Measurements from ENCODE around the gene SMAD2. TPM values are rescaled to one million over a fixed set of nuclear protein-coding genes. Genes with fewer than 3 reads are reported as not detected.

SMAD2 gene
- total RNA-seq, 2 experiments from 2014 or later = 80.4 to 83.0 TPM

DNA sequence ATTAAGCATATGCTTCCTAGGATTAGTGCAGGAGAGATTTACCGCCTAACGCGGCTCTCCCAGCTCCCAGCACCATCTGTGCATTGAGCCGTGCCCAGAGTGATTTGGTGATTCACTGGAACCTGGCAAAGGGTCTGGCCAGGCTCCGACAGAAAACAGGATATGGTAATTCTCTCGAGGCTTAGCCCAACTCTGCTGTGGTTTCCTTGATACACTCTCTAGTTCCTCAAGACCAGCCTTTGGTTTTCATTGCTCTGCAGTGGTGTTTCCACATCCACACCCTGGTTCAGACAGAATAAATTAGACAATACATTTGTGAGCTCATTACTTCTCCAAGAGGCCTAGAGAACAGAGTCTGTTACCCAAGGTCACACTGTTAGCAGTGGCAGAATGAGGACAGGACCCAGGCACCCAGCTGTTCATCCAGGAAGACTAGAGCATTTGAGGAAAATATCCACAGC is 23.0 kb upstream of the SMAD2 start:
- peaks cover 18% of the 10 kb centered on the region for H3K4me1 Mint-ChIP-seq (ENCODE audit: low read depth)
- intact Hi-C loops (cut with DNase I, micrococcal nuclease) = no loop called here
- H3K27me3 Mint-ChIP-seq = no peaks in the 10 kb centered on the region
- Histone ChIP-seq H3K9me3 (ENCODE audit: control insufficient read depth in 1 of 2, insufficient read depth in 1 of 2, low read length in 2 of 2) (no peaks in the 10 kb centered on the region), H3K4me3 (ENCODE audit: low read length) (no peak overlapping the region), H3K36me3 (ENCODE audit: insufficient read depth, low read length) (no peaks in the 10 kb centered on the region), H3K4me1 (ENCODE audit: insufficient read depth, low read length) (peaks cover 13% of the 10 kb centered on the region), H3K27me3 (ENCODE audit: control insufficient read depth in 1 of 2, insufficient read depth in 2 of 2, low read length in 2 of 2) (no peaks in the 10 kb centered on the region), H3K27ac (ENCODE audit: low read depth in 1 of 2, low read length in 2 of 2) (no peak overlapping the region)
- no peak overlapping the region for H3K4me3 Mint-ChIP-seq
- no peaks in the 10 kb centered on the region for H3K9me3 Mint-ChIP-seq
- peak overlapping the region; percentile 34 for H3K27ac Mint-ChIP-seq
- H3K36me3 Mint-ChIP-seq (ENCODE audit: low read depth) = no peaks in the 10 kb centered on the region
- POLR2A ChIA-PET = interaction anchor here (0.6 to 1.0 kb wide), 4 partner anchors 20 to 56 kb away, joined by 3 to 4 read pairs (median 3); no protein-coding TSS in a partner anchor
- CTCF ChIA-PET = no interaction called here
- DNase-seq (peak in 5 of 14 experiments; percentile 5 to 57 (median 52)), ATAC-seq (ENCODE audit: poor library complexity) (peak; percentile 59)
- no peak for TF ChIP-seq CTCF (IDR thresholded peaks at IDR 0.05)

DNA sequence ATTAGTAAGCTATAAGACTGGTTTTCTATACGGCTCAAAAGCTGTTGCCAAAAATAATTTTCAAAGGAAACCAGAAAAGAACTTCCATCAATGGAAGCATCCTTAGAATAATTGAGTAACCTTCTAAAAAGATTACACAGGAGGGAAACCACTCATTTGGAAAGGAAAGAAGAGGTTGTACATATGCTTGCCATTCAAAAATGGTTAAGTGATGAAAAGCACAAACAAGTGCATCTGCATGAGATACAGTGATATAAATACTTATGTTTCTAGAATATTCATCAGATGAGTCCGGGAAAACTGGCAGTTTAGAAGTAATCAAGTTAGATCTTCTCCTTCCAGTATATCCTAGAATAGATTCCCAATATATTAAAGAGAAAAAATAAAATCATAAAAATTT is 20.1 kb upstream of the SMAD2 start:
- no peak for TF ChIP-seq CTCF (IDR thresholded peaks at IDR 0.05)
- peaks cover 13% of the 10 kb centered on the region for H3K4me1 ChIP-seq (ENCODE audit: insufficient read depth, low read length)
- no peaks in the 10 kb centered on the region for H3K27me3 ChIP-seq (ENCODE audit: control insufficient read depth in 1 of 2, insufficient read depth in 2 of 2, low read length in 2 of 2)
- peaks cover 0 to 3% of the 10 kb centered on the region in 2 experiments for H3K9me3 ChIP-seq (ENCODE audit: control insufficient read depth in 1 of 2, insufficient read depth in 1 of 2, low read length in 2 of 2)
- Mint-ChIP-seq H3K4me3 (no peak overlapping the region), H3K36me3 (ENCODE audit: low read depth) (no peaks in the 10 kb centered on the region), H3K9me3 (no peaks in the 10 kb centered on the region), H3K27me3 (no peaks in the 10 kb centered on the region), H3K27ac (no peak overlapping the region), H3K4me1 (ENCODE audit: low read depth) (peaks cover 18% of the 10 kb centered on the region)
- H3K4me3 ChIP-seq (ENCODE audit: low read length) = no peak overlapping the region
- ChIA-PET CTCF (interaction anchor here (0.7 kb wide), 1 partner anchor 36 kb away, joined by 3 read pairs; no protein-coding TSS in a partner anchor), POLR2A (interaction anchor here (1.0 kb wide), 1 partner anchor 20 kb away, joined by 4 read pairs; the partner anchor contains the start of gene SMAD2)
- no peaks in the 10 kb centered on the region for H3K36me3 ChIP-seq (ENCODE audit: insufficient read depth, low read length)
- H3K27ac ChIP-seq (ENCODE audit: low read depth in 1 of 2, low read length in 2 of 2) = no peak overlapping the region
- intact Hi-C loops (cut with DNase I, micrococcal nuclease) = no loop called here
- DNase-seq = no peak
- ATAC-seq (ENCODE audit: poor library complexity) = no peak

- Histone ChIP-seq H3K27me3 (ENCODE audit: control insufficient read depth in 1 of 2, insufficient read depth in 2 of 2, low read length in 2 of 2) (peaks cover 0 to 4% of the 10 kb centered on the region in 2 experiments), H3K36me3 (ENCODE audit: insufficient read depth, low read length) (no peaks in the 10 kb centered on the region), H3K27ac (ENCODE audit: low read depth in 1 of 2, low read length in 2 of 2) (no peak overlapping the region), H3K4me1 (ENCODE audit: insufficient read depth, low read length) (peaks cover 10% of the 10 kb centered on the region), H3K4me3 (ENCODE audit: low read length) (no peak overlapping the region), H3K9me3 (ENCODE audit: control insufficient read depth in 1 of 2, insufficient read depth in 1 of 2, low read length in 2 of 2) (peaks cover 0 to 3% of the 10 kb centered on the region in 2 experiments)
- no peaks in the 10 kb centered on the region for H3K36me3 Mint-ChIP-seq (ENCODE audit: low read depth)
- CTCF ChIA-PET = no interaction called here
- intact Hi-C loops (cut with DNase I, micrococcal nuclease) = no loop called here
- POLR2A ChIA-PET = no interaction called here
- H3K27ac Mint-ChIP-seq = no peak overlapping the region
- H3K4me1 Mint-ChIP-seq (ENCODE audit: low read depth) = peaks cover 14% of the 10 kb centered on the region
- no peak overlapping the region for H3K4me3 Mint-ChIP-seq
- H3K9me3 Mint-ChIP-seq = no peaks in the 10 kb centered on the region
- DNase-seq = no peak
- ATAC-seq (ENCODE audit: poor library complexity) = no peak
- peaks cover under 1% of the 10 kb centered on the region for H3K27me3 Mint-ChIP-seq
- no peak for TF ChIP-seq CTCF (IDR thresholded peaks at IDR 0.05)
These were observed 18.7 kb upstream of the SMAD2 start for GRCh38 chr18:47949202-47949601.
